Measurements from ENCODE around the gene CD58.
"Not testable (repeated sequence)": the region's sequence is repeated elsewhere in the genome, so short reads cannot be mapped to it uniquely, and the experiment has no call there.

CD58 gene, protein sequence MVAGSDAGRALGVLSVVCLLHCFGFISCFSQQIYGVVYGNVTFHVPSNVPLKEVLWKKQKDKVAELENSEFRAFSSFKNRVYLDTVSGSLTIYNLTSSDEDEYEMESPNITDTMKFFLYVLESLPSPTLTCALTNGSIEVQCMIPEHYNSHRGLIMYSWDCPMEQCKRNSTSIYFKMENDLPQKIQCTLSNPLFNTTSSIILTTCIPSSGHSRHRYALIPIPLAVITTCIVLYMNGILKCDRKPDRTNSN

DNA sequence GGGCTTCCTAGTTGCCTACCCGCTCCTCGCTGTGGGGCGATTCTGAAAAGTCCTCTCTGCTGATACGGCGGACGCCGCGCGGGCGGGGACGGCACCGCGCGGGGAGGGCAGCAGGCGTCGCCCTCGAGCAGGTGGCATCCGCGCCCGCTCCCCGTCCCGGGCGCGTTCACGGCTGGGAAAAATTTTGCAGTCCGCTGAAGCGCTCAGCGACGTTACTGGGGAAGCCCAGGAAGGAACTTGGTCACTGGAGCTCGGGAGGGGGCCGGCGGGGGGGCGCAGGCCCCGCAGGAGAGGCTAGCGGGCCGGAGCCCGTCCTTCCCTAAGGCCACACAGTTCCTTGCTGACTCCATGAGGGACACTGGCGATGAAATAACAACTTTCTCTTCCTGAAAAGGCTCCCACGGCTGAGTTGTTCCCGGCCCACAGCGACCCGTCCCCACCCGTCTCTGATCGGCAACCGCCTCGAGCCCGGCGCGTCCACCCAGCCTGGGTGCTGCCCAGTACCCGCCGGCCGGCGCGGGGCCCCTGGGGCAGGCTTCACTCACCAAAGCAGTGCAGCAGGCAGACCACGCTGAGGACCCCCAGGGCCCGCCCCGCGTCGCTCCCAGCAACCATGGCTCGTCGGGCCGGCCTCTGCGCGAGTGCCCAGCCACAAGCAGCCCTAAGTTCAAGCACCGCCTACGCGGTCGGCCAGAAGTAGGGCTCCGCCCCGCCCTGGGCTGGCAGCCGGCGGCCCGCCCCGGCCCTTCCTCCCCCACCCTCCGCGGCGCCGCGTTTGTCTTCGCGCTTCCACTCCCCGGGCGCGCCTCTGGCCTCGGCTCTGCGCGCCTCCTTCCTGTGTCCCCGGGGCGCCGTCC, at the start of gene CD58:
Gene CD58 (minus strand): TSS at position 669 of the 857 bp plus-strand sequence. CDS start 54 bp downstream, at position 615.
- DNase-seq: peak; percentile 90

DNA sequence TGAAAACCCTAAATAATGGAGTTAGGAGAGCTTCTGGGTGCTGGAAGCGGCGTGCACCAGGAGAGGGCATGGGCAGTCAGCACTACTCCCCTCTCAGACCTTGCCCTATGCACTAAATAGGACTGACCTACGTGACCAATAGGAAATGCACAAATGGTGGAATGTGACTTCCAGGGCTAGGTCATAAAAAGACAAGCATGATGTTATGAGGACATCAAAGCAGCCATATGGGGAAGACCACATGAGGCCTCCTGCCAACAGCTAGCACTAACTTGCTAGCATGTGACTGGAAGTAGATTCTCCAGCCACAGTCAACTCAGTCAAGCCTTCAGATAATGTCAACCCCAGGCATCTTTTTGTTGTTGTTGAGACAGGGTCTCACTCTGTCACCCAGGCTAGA, 49.6 kb upstream of the CD58 start:
- not testable (repeated sequence) for DNase-seq

DNA sequence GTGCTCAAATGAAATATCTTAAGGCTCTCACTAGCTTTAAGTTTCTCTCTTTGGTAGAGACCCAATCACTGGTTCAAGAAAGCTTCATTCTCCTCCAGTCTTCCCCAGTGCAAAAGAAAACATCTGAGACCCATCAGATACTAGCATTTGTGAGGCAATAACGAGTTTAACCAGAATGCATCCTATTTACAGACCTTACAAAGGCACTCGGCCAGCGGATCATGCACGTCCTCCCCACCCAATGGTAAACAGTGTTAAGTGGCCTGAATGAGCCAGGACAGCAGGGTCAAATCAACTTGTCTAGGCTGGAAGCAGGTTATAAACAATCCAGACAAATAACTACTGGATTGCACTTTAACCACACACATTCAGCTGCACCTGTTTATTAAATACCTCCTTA, 48.3 kb upstream of the CD58 start:
- not testable (repeated sequence) for DNase-seq

DNA sequence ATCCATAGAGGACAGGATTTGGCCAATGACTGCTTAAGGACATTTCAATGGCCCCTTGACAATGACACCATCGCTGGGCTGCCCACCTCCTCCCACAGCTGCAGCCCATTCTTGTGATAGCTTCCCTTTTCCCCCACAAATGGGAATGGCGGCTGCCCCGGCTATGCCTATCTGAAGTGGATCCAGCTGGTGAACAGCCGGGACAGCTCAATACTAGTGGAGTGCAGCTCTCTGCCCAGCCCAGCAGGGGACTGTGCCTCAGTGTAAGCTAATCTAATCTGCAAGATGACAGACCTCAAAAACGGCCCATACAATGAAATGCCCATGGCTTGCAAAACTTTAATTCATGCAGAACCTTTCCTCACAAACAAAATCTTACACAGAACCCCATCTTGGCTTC, 47.0 kb upstream of the CD58 start:
- DNase-seq: not testable (repeated sequence)

DNA sequence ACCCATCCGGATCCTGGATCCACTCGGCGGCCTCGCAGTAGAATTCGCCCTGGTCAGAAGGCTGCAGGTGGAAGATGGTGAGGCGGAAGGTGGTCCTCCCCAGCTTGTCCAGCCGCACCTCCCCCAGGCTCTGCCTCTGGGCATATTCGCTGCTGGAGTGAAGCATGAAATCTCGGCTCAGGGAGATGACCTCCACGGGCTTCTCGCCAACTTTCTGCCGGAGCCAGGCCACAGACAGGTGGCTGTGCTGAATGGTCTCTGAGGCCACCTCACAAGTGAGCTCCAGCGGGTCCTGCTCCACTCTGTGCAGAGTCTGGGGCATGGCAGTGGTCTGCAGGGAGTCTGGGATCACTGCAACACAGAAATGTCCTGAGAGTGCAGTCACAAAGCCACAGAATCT, 43.0 kb upstream of the CD58 start:
- DNase-seq: not testable (repeated sequence)

DNA sequence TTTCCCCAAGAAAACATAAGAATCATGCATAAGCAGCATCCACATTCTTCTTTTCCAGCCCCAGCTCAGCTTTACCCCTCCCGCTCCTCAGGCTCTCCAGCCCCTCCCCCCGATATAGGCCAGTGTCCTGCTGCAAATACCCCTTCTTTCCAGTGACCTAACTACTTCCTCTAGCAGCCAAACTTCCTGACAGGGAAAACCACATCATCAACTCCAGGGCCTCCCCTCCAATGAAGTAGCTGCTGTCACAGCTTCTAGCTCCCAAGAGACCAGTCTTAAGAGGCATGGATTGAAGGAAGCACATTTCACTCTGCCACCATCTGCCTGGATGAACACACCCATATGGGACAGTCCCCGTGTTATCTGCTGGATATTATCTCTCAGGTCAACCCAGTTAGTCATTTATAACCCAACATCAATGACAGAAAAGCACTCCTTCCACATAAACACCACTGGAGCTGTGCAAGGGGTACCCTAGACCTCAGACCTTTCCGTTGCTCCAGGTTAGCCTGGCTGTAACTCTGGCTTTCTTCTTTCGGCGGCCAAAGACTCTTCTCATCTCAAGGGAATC, 39.1 kb upstream of the CD58 start:
- not testable (repeated sequence) for DNase-seq

DNA sequence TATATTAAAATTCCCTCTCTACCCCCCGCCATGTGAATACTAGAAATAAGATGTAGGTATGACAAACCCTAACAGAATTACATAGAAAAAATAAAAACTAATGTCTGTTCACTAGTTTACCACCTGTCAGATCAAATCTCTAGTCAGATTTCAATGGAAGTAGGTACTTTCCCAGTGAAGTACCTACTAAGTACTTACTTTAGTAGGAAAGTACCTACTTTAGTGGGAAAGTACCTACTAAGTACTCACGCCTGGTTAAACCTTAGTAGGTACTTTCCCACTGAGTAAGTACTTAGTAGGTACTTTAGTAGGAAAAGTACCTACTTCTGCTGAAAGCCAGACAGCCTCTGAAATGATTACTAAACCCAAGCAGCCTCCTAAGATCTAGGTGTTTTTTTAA, 38.0 kb upstream of the CD58 start:
- not testable (repeated sequence) for DNase-seq

DNA sequence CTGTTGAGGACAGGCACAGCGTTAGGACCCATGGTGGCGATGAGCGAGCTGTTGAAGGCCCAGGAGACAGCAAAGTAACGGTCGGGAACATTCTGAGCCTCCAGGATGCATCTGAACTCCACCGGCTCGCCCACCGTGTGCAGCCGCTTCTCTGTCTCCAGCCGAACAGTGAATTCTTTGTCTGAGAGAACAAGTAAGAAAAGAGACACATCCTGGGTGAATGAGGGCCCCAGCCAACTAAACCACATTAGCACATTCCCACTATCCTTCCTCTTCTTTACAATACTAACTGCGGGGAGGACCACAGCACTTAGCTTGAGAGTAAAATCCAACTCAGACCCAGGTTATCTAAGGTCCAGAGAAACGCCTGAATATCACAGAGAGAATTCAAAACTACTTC, 37.3 kb upstream of the CD58 start:
- DNase-seq: not testable (repeated sequence)

DNA sequence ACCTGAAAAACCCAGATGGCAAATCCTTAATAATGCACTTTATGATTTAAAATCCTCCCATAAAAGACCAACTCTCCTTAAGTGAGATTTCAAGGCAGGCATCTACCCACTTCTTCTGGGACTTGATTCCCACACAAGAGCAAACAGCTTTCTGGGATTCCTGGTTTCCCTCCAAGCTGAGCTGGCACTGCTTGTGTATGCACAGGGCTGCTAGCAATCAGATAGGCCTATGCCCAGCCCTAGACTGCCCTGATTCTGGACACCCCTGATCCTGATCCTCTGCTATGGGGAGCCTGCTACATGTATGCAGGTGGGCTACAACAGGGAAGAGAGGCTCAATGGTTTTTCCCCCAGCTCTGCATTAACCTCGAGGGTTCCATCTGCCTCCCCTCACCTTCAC, 36.6 kb upstream of the CD58 start:
- not testable (repeated sequence) for DNase-seq

DNA sequence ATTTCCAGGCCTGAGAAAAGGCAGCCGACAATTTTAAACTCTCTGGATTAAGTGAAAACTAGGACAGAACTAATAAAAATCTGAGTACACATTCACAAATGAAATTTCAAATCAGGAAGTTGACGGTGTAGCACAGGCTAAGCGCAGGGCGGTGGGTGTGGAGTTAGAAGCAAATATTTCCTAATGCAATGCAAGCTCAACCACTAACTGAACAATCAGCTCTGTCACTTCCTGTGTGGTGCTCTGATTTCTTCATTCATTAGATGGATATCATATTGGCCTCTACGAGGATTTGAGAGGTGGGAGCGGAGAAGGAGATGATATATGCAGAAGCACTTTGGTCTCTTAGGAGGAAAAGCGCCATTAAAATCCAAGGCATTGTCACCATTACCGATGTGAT, 35.2 kb upstream of the CD58 start:
- not testable (repeated sequence) for DNase-seq

DNA sequence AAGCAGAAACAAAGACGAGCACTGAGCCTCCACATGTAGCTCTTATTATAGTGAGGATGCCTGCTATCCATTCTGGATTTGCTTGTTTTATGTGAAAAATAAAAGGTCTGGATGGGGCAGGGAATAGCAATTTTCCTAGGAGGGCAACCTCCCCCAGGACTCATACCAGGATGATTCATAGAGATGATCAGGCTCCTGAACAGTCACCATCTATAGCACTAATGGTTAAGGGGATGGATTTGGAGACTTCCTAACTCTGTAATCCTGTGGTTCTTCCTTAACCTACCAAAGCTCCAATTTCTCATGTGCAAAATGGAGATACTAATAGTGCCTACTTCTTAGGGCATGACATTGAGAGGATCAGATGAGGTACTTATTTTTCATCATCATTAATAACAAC, 34.5 kb upstream of the CD58 start:
- no peak for DNase-seq

DNA sequence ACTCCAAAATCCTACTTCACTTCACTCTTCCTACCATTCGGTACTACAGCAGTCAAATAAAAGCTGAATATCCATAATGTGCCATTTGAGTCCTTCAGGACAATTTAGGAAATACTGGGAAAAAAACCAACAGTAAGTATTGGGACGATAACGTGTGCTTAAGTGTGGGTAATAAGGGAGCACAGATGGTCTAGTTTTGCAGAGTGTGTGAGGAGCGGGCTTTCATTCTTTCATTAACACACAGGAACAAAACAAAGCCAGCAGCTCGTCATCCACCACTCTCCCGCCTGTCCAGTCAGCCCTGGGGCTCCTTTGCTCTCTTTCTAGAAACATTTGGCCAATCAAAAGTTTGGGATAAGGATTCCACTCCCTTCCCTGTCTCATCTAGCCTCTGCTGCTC, 33.6 kb upstream of the CD58 start:
- not testable (repeated sequence) for DNase-seq

DNA sequence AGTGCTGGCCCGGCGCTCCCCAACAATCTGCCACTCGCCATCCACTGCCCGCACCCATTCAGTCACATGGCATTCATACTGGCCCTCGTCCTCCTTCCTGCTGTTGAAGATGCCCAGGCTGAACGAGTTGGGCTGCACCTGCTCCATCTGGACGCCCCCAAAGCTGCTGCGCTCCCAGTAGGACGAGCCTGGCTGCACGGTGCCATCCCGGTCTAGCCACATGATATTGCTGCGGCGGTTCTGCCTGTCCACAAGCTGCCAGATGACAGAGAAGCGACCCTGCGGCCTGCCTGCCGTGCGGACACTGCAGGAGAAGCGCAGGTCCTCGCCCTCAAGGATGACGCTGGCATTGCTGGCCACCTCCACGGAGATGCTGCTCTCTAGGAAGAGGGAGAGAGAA, 32.8 kb upstream of the CD58 start:
- DNase-seq: not testable (repeated sequence)

DNA sequence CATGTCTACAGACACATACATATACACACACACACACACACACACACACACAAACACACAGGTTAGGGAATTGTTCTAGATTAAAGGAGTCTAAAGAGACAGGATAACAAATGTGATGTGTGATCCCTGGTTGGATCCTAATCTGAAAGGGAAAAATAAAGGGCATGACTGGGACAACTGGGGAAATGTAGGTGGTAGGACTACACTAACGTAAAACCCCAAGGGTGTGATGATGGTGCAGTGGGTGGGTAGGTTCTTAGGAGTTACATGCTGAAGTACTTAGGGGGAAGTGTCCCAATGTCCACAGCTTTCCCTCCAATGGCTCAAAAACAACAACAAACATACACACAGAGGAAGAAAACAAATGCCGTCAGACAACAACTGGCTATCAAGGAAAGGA, 28.5 kb upstream of the CD58 start:
- DNase-seq: not testable (repeated sequence)

DNA sequence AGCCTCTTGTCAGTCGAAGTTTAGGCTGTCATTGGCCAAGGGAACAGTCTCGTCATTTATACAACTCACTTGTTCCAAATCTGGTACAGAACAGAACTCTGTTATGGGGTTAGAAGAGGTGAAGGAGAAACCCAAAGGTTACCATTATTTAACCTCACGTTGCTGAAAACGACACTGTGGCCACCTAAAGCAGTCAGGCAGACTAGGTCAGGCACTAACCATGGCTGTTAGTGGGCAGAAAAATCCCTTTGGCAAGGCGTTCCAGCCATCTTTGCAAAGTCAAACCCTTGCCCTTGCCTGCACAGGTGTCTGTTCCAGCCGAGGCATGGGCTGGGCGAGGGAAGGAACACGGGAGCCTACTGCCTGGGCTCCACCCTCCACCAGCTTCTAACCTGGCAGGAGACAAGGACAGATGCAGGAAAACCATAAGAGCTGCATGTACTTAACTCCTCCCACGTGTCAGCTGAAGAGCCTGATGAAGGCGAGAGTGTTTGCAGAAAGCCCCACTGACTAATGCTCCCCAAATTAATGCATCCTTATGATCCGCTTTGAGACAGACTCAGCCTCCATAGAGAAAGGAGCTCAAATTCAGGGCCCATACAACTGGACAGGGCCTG, 27.7 kb upstream of the CD58 start:
- not testable (repeated sequence) for DNase-seq

DNA sequence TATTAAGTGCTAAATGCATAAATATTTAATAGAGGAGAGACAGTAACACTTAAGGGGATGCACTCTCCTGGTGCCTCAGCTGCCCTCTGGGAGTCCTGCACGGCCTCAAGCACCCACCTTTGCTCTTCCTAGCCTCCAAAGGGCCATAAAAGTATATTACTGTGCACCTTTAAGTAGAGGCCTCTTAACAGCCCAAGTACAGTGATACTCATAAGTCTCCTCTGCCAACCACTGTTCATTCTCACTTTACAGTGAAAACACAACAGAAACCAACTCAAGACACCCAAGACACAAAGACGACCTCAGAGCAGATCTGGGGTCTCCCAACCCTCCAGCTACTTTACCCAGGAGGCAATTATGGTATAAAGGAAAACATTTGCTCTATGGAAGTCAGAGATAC, 26.6 kb upstream of the CD58 start:
- not testable (repeated sequence) for DNase-seq

DNA sequence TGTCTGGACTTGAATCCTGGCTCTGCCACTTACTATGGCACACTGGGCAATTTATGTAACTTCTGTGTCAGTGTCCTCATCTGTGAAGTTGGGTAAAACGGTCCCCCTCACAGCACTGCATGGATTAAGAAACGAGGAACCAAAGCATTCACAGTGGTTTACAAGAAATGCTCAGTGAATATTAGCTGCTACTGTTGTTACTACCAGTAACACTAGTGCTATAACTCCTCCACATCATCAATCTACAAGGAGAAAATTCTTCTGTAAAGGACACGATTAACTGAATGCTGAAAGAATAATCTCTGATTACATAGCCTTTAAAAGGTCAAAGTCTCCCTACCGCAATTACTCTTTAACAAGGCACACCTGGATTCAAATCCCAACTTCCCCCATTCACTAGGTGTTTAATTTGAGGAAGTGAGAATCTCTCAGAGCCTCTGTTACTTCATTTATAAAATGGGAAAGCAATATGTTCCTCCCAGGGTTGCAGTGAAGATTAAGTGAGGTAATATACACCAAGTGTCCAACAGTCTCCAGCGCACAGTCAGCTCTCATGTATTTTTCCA, 26.0 kb upstream of the CD58 start:
- DNase-seq: not testable (repeated sequence)

DNA sequence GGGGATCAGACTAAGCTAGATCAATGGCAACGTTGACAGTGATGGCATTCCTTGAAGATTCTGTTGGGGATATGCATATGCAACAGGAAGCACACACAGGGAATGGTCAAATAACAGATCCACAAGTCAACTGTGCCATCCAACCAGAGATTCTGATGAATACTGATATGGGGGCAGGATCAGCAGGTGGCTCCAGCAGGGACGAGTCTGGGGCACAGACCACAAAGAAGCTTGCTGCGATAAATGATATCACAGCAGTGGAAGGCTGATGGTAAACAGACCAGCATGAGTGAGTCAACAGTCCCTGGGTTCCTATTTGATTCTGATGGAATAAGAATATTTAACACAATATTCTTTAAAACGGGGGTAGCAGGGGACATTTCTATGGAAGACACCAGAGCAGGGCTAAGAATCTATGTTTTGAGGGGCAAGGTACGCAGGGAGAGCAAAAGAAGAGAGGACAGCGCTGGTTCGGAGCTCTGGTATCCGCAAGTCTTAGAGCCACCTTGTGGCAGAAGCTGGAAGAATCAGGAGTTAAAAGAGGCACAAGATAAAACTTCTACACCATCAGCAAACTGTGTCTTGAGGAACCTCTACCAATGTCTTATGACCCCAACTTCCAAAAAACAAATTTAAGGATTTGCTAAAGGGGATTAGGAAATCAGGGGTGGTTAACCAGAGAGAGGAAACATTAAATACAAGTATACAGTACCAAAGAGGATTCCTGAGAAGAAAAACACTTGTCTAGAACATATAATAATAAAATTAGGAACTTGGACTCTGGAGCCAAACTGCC, 25.3 kb upstream of the CD58 start:
- DNase-seq: peak; percentile 30

DNA sequence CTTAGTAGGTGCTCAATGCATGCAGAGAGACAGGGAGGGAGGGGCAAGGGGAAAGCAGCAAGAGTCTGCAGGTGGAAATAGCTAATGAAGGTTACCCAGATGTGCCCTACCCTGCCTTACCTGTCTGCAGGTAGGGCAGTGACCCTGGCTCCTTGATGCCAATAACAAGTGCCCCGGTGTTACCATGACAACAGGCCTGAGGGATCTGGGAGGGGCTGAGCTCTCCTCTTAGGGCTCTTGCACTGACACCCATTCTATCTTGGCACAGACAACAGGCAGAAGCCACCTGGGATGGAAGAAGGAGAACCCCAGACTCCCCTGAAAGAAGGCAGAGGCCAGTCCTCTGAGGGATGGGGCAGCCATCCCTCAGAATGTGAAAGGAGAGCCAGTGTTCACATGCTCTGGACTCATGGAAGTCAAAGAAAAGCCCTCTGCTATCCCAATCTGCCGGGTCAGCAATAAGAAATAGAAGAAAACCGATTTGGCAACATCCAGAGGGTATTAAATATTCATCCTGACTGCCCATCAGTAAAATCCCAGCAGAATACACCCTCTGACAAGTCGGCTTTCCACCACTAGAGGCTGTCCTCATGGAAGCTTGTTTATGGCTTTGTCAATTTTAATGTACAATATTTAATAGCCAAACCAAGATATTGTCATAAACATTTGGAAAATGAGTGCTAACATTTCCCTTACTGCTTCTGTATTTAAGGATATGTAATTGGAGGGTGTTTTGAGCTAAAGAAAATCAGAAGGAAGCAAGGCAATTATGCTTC, 24.4 kb upstream of the CD58 start:
- DNase-seq: not testable (repeated sequence)

DNA sequence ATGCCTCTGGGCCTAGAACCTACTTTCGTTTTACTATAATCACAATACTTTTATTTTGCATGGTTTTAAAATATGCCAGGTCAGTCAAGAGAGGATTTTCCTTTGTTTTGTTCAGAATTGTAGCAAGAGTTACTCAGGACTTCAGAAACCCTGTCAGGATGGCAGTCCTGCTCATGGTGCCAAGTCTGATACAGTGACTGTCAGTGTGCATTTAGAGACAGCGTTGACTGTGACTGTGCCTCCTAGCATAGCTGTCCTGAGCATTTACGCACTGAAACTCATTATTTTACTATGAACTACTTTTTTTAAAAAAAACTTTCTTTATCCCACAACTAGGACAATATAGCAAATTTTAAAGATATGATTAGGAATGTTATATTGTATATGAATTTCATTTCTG, 23.2 kb upstream of the CD58 start:
- DNase-seq: not testable (repeated sequence)

DNA sequence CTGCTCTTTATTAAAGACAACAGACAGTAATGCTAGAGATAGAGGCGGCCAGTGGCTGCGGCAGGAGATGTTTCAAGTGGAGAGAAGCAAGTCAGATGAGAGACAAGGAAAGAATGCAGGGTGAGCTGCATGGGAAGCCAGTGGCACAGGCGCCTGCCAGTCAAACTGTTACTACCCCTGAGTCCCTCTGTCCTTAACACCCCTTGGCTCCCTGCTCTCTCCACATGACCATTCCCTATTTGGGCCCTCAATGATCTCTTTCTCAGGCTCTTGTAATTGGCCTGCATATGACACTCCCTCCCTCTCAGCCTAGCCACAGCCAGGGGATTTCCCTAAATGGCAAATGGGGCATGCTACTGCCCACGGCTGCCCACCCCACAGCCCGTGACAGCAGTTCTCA, 22.6 kb upstream of the CD58 start:
- DNase-seq: not testable (repeated sequence)
